Right cardiac atrium (tissue), 5 donors: ENCODE results near the gene ADRA2B. TPM values are rescaled to one million over a fixed set of nuclear protein-coding genes. Genes with fewer than 3 reads are reported as not detected.

Experiments used
- polyA plus RNA-seq: library from polyadenylated mRNA; stranded (reverse); fragments of 200-250 nt; gene quantifications from one replicate; pipeline ENCODE4 v1.2.3, GENCODE V29; 2013
- total RNA-seq, 4 donors: library from RNA; stranded (reverse); fragmentation: NEBNext Ultra II Directional; extraction: Animal tissue kit (Norgen Biotek cat#: 25700); gene quantifications; one replicate each; pipeline ENCODE4 v1.2.1, GENCODE V29; 2021
- donor health status: healthy with polysubstance abuse.
- donor health status: DM: no; HTN: yes; CAD: no.
- donor health status: DM: no; HTN: no; CAD: no.
- donor health status: DM: no; HTN: yes; CAD: no; lungs with severe emphysema.
- donor health status: DM: yes; HTN: yes; CAD: no.

The ADRA2B gene
- total and polyA plus RNA-seq, 5 donors: 0.11 to 2.2 (median 0.88) TPM

Other genes starting within 250 kb of the ADRA2B start
- gene ANKRD36C, start 124.7 kb downstream of the ADRA2B start, total RNA-seq: 10 to 100 TPM; 10.2 to 11.2 (median 10.6) TPM
- 3.1 TPM for gene ANKRD36C, start 124.7 kb downstream of the ADRA2B start, polyA plus RNA-seq
- 1 to 10 TPM; 1.7 to 3.1 (median 2.0) TPM for gene GPAT2, start 81.7 kb downstream of the ADRA2B start, total RNA-seq
- 1.1 TPM for gene GPAT2, start 81.7 kb downstream of the ADRA2B start, polyA plus RNA-seq
- not detected for gene ASTL, start 21.9 kb upstream of the ADRA2B start, total RNA-seq
- not detected for gene ASTL, start 21.9 kb upstream of the ADRA2B start, polyA plus RNA-seq
- 1 to 10 TPM; 1.2 to 2.6 (median 1.4) TPM for gene DUSP2, start 28.9 kb upstream of the ADRA2B start, total RNA-seq
- gene DUSP2, start 28.9 kb upstream of the ADRA2B start, polyA plus RNA-seq: 2.2 TPM
- 100 to 1,000 TPM; 142 to 184 (median 156) TPM for gene STARD7, start 92.3 kb upstream of the ADRA2B start, total RNA-seq
- 61.9 TPM for gene STARD7, start 92.3 kb upstream of the ADRA2B start, polyA plus RNA-seq
- 10 to 100 TPM; 77.8 to 90.0 (median 84.8) TPM for gene TMEM127, start 149.4 kb upstream of the ADRA2B start, total RNA-seq
- gene TMEM127, start 149.4 kb upstream of the ADRA2B start, polyA plus RNA-seq: 37.0 TPM
- gene CIAO1, start 149.7 kb upstream of the ADRA2B start, total RNA-seq: 10 to 100 TPM; 52.2 to 60.5 (median 56.0) TPM
- gene CIAO1, start 149.7 kb upstream of the ADRA2B start, polyA plus RNA-seq: 30.3 TPM
- 10 to 100 TPM; 57.8 to 63.8 (median 60.4) TPM for gene SNRNP200, start 189.0 kb upstream of the ADRA2B start, total RNA-seq
- gene SNRNP200, start 189.0 kb upstream of the ADRA2B start, polyA plus RNA-seq: 41.1 TPM
- 1 to 10 TPM in 1 of 4 donors, under 1 TPM in 3; 0.67 to 1.5 (median 0.75) TPM for gene ITPRIPL1, start 208.7 kb upstream of the ADRA2B start, total RNA-seq
- 0.50 TPM for gene ITPRIPL1, start 208.7 kb upstream of the ADRA2B start, polyA plus RNA-seq
- gene NCAPH, start 219.2 kb upstream of the ADRA2B start, total RNA-seq: 1 to 10 TPM in 2 of 4 donors, under 1 TPM in 2; 0.36 to 1.1 (median 0.85) TPM
- 0.18 TPM for gene NCAPH, start 219.2 kb upstream of the ADRA2B start, polyA plus RNA-seq